GM23248 (cell line): Measurements from ENCODE around the gene KLHL22. TPM values are rescaled to one million over a fixed set of nuclear protein-coding genes. Genes with fewer than 3 reads are reported as not detected.

Source experiments
- DNase-seq: peaks from one replicate; pipeline ENCODE4 v3.0.0-alpha.2; 2015
- H2AFZ ChIP-seq: fragments of 200-600 bp; sonication (generic); 2 replicates; pipeline ENCODE4 v1.6.1; 2016; ENCODE audit warnings: antibody characterized with exemption
- H3F3A ChIP-seq: fragments of 200-600 bp; sonication (generic); 2 replicates; pipeline ENCODE4 v1.6.1; 2016; ENCODE audit warnings: mild to moderate bottlenecking, antibody characterized with exemption, mixed run types; ENCODE audit not compliant: insufficient read depth
- H3K27ac ChIP-seq: fragments of 200-600 bp; sonication (generic); 2 replicates; pipeline ENCODE4 v1.5.1; 2016; ENCODE audit warnings: mild to moderate bottlenecking
- H3K27me3 ChIP-seq: fragments of 200-600 bp; sonication (generic); replicated peaks from 2 replicates; pipeline ENCODE4 v1.6.1; 2016; ENCODE audit warnings: mild to moderate bottlenecking; ENCODE audit not compliant: insufficient read depth
- H3K36me3 ChIP-seq: fragments of 200-600 bp; sonication (generic); 2 replicates; pipeline ENCODE4 v1.6.1; 2016; ENCODE audit warnings: low read depth, mild to moderate bottlenecking
- H3K4me1 ChIP-seq: fragments of 200-600 bp; sonication (generic); 2 replicates; pipeline ENCODE4 v1.6.1; 2016; ENCODE audit warnings: mild to moderate bottlenecking; ENCODE audit not compliant: insufficient read depth
- H3K4me2 ChIP-seq: fragments of 200-600 bp; sonication (generic); one replicate; pipeline ENCODE4 v1.6.1; 2016; ENCODE audit warnings: mild to moderate bottlenecking; ENCODE audit not compliant: unreplicated experiment
- H3K4me3 ChIP-seq: fragments of 200-600 bp; sonication (generic); 2 replicates; pipeline ENCODE4 v1.5.1; 2016; ENCODE audit warnings: mild to moderate bottlenecking
- H3K79me2 ChIP-seq: fragments of 200-600 bp; sonication (generic); 2 replicates; pipeline ENCODE4 v1.6.1; 2016; ENCODE audit warnings: mild to moderate bottlenecking; ENCODE audit not compliant: insufficient read depth
- H3K9ac ChIP-seq: fragments of 200-600 bp; sonication (generic); 2 replicates; pipeline ENCODE4 v1.6.1; 2016; ENCODE audit warnings: mild to moderate bottlenecking
- H3K9me2 ChIP-seq: fragments of 200-600 bp; sonication (generic); 2 replicates; pipeline ENCODE4 v1.6.1; 2016; ENCODE audit warnings: mixed run types, mild to moderate bottlenecking, moderate library complexity; ENCODE audit not compliant: insufficient read depth
- H3K9me3 ChIP-seq: fragments of 200-600 bp; sonication (generic); one replicate; pipeline ENCODE4 v1.6.1; 2017; ENCODE audit warnings: low read depth
- H4K20me1 ChIP-seq: fragments of 200-600 bp; sonication (generic); 2 replicates; pipeline ENCODE4 v1.6.0; 2016; ENCODE audit not compliant: insufficient read depth
- EZH2 ChIP-seq: fragments of 200-600 bp; sonication (generic); IDR thresholded peaks from 2 replicates; pipeline ENCODE4 v1.6.1; 2018; ENCODE audit warnings: antibody characterized with exemption, mild to moderate bottlenecking; ENCODE audit not compliant: insufficient read depth, poor library complexity, severe bottlenecking
- EZH2phosphoT487 ChIP-seq: fragments of 200-600 bp; sonication (generic); IDR thresholded peaks from 2 replicates; pipeline ENCODE4 v1.6.1; 2018; ENCODE audit warnings: antibody characterized with exemption, moderate library complexity, mild to moderate bottlenecking, low read depth; ENCODE audit not compliant: insufficient read depth
- WGBS, 2 experiments: methylation state at CpG; one replicate each; pipeline ENCODE4 v1.1.6; 2015 to 2017; ENCODE audit warnings: low lambda C conversion rate in 2 of 2, low coverage in 1 of 2; ENCODE audit errors: missing lambda C conversion rate in 2 of 2; 5-methylcytosine and 5-hydroxymethylcytosine counted together
- in situ Hi-C: fragments of 300-500 bp; cut with MboI; formaldehyde crosslinking; loops from 2 replicates; pipeline ENCODE4 v1.15.0; 2020
- polyA plus RNA-seq: library from polyadenylated mRNA; unstranded; fragments of >200 nt; fragmentation: Nextera tagmentation; extraction: Ambion mirVana; gene quantifications from 2 replicates; pipeline ENCODE4 v1.2.1, GENCODE V29; 2016
- total RNA-seq: library from RNA; depleted of rRNA; stranded (reverse); fragments of >200 nt; shearing (Covaris generic); gene quantifications from 2 replicates; pipeline ENCODE4 v1.2.3, GENCODE V29; 2014

KLHL22 gene
- total and polyA plus RNA-seq, 2 experiments from 2014 or later: 19.0 to 41.3 TPM

GRCh38 chr22:20459862-20460261 lies 35.7 kb downstream of the KLHL22 start:
- no peaks in the 10 kb centered on the region for H4K20me1 ChIP-seq
- 0 out of 2 replicates have a peak, but pooled peaks cover 5% of the 10 kb centered on the region for H3K4me1 ChIP-seq
- H3K9ac ChIP-seq: no peak overlapping the region
- DNase-seq: no peak
- H2AFZ ChIP-seq: no peak overlapping the region
- H3K4me3 ChIP-seq: no peak overlapping the region
- WGBS, 2 experiments: 93 to 95% methylated on average over 4 of the region's 4 CpGs
- in situ Hi-C loops: no loop called here
- TF ChIP-seq EZH2phosphoT487 (no peak), EZH2 (no peak)
- no peak overlapping the region for H3K4me2 ChIP-seq
- no peak overlapping the region for H3K27ac ChIP-seq
- H3K36me3 ChIP-seq: 0 out of 2 replicates have a peak, but pooled peaks cover 4% of the 10 kb centered on the region
- no peaks in the 10 kb centered on the region for H3K9me3 ChIP-seq
- H3F3A ChIP-seq: no peaks in the 10 kb centered on the region
- H3K27me3 ChIP-seq: no peaks in the 10 kb centered on the region
- no peaks in the 10 kb centered on the region for H3K79me2 ChIP-seq
- H3K9me2 ChIP-seq: no peaks in the 10 kb centered on the region

- in situ Hi-C loops: no loop called here
- 96 to 100% methylated on average over 3 of the region's 3 CpGs for WGBS, 2 experiments
Observed at GRCh38 chr22:20459152-20459542, 36.4 kb downstream of the KLHL22 start.

GRCh38 chr22:20458530-20459151 lies 37.0 kb downstream of the KLHL22 start:
- no peak overlapping the region for H3K4me2 ChIP-seq
- H3K4me3 ChIP-seq: no peak overlapping the region
- no peaks in the 10 kb centered on the region for H3K79me2 ChIP-seq
- no peak overlapping the region for H3K9ac ChIP-seq
- H3K9me3 ChIP-seq: no peaks in the 10 kb centered on the region
- H3K4me1 ChIP-seq: 0 out of 2 replicates have a peak, but pooled peaks cover 5% of the 10 kb centered on the region
- no peaks in the 10 kb centered on the region for H3F3A ChIP-seq
- in situ Hi-C loops: no loop called here
- no peaks in the 10 kb centered on the region for H3K27me3 ChIP-seq
- H3K27ac ChIP-seq: no peak overlapping the region
- H3K36me3 ChIP-seq: 0 out of 2 replicates have a peak, but pooled peaks cover 4% of the 10 kb centered on the region
- H3K9me2 ChIP-seq: no peaks in the 10 kb centered on the region
- DNase-seq: no peak
- 78 to 80% methylated on average over 7 to 8 of the region's 8 CpGs for WGBS, 2 experiments
- TF ChIP-seq EZH2 (no peak), EZH2phosphoT487 (no peak)
- no peak overlapping the region for H2AFZ ChIP-seq
- no peaks in the 10 kb centered on the region for H4K20me1 ChIP-seq

More at GRCh38 chr22:20459152-20459542, 36.4 kb downstream of the KLHL22 start:
- no peaks in the 10 kb centered on the region for H3K9me2 ChIP-seq
- H3K27me3 ChIP-seq: no peaks in the 10 kb centered on the region
- no peaks in the 10 kb centered on the region for H3K9me3 ChIP-seq
- no peaks in the 10 kb centered on the region for H3K79me2 ChIP-seq
- H3F3A ChIP-seq: no peaks in the 10 kb centered on the region
- DNase-seq: no peak
- no peak overlapping the region for H3K4me2 ChIP-seq
- H3K4me1 ChIP-seq: 0 out of 2 replicates have a peak, but pooled peaks cover 5% of the 10 kb centered on the region
- H2AFZ ChIP-seq: no peak overlapping the region
- H3K9ac ChIP-seq: no peak overlapping the region
- H4K20me1 ChIP-seq: no peaks in the 10 kb centered on the region
- no peak overlapping the region for H3K27ac ChIP-seq
- H3K4me3 ChIP-seq: no peak overlapping the region
- TF ChIP-seq EZH2: no peak
- no peak for TF ChIP-seq EZH2phosphoT487
- 0 out of 2 replicates have a peak, but pooled peaks cover 4% of the 10 kb centered on the region for H3K36me3 ChIP-seq

- Histone ChIP-seq H3K27me3 (no peaks in the 10 kb centered on the region), H3K4me3 (no peak overlapping the region), H3K36me3 (0 out of 2 replicates have a peak, but pooled peaks cover 3% of the 10 kb centered on the region), H3K4me1 (0 out of 2 replicates have a peak, but pooled peaks cover 5% of the 10 kb centered on the region), H3K9me2 (no peaks in the 10 kb centered on the region), H3K9me3 (no peaks in the 10 kb centered on the region), H3K9ac (no peak overlapping the region), H4K20me1 (no peaks in the 10 kb centered on the region), H3F3A (no peaks in the 10 kb centered on the region), H3K4me2 (no peak overlapping the region), H3K27ac (no peak overlapping the region), H2AFZ (no peak overlapping the region), H3K79me2 (no peaks in the 10 kb centered on the region)
- WGBS, 2 experiments: 89 to 92% methylated on average over 15 of the region's 15 CpGs
- in situ Hi-C loops: no loop called here
- no peak for TF ChIP-seq EZH2
- no peak for TF ChIP-seq EZH2phosphoT487
- no peak for DNase-seq
Observed at GRCh38 chr22:20457506-20458240, 37.9 kb downstream of the KLHL22 start.
